Body of pancreas (tissue), 4 donors: ENCODE measurements around the gene TH.

Experiments used
- POLR2A ChIP-seq, 3 donors: fragments of 450-650 bp; IDR thresholded peaks; one replicate each; pipeline ENCODE4 v1.6.1; 2016; ENCODE audit warnings: antibody characterized with exemption in 3 of 3, mild to moderate bottlenecking in 2 of 3
- TF ChIP-seq, protein P1 (sequence below), 7 experiments: fragments of 450-650 bp in 4 of 7; fragments of 200-600 bp in 3 of 7; sonication (generic) in 3 of 7; IDR thresholded peaks; one replicate each; pipeline ENCODE4 v1.5.1; 2016 to 2019; ENCODE audit warnings: antibody characterized with exemption in 7 of 7

DNA sequence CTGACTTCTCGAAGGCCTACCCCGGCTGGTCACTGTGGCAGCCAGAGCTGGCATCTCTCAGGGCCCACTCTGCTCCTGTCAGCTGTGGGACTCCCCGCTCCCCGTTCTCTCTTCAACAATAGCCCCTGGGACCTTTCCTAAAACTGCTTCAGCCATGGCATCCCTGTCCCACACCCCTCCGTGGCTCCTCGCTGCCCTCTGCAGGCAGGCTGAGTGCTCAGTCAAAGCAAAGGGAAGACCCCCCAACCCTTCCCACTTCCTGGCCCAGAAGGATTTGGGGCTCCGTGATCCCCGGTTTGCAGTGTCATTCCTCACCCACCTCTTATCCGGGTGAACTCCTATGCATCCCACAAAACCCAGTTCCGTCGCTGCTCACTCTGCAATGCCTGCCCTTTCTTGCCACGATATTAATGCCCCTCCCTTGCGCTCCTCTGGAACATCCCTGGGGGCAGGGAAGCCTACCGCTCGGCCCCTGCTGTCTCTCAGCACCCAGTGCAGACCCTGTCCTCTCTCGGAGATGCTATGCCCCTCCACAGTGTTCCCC is 1.6 kb upstream of the TH start:
- TF ChIP-seq, protein P1, sequence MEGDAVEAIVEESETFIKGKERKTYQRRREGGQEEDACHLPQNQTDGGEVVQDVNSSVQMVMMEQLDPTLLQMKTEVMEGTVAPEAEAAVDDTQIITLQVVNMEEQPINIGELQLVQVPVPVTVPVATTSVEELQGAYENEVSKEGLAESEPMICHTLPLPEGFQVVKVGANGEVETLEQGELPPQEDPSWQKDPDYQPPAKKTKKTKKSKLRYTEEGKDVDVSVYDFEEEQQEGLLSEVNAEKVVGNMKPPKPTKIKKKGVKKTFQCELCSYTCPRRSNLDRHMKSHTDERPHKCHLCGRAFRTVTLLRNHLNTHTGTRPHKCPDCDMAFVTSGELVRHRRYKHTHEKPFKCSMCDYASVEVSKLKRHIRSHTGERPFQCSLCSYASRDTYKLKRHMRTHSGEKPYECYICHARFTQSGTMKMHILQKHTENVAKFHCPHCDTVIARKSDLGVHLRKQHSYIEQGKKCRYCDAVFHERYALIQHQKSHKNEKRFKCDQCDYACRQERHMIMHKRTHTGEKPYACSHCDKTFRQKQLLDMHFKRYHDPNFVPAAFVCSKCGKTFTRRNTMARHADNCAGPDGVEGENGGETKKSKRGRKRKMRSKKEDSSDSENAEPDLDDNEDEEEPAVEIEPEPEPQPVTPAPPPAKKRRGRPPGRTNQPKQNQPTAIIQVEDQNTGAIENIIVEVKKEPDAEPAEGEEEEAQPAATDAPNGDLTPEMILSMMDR (IDR thresholded peaks at IDR 0.05): peak in 1 of 7 experiments; percentile 6
- no peak for TF ChIP-seq POLR2A (IDR thresholded peaks at IDR 0.05)
